ENCODE results near the gene MT1HL1.

- TF ChIP-seq CTCF (IDR thresholded peaks at IDR 0.05) (no peak), POLR2A (IDR thresholded peaks at IDR 0.05) (no peak)
Measured at GRCh38 chr1:236963920-236964319, 40.3 kb downstream of the MT1HL1 start.

All from uterus (tissue), 2 donors.